K562 (cell line): ENCODE results near the gene ZFPM1. TPM values are rescaled to one million over a fixed set of nuclear protein-coding genes. Genes with fewer than 3 reads are reported as not detected.

Source experiments
- BRF2 ChIP-seq: IDR thresholded peaks from 3 replicates; pipeline ENCODE4 v1.6.1; 2011; ENCODE audit warnings: borderline replicate concordance, mild to moderate bottlenecking; ENCODE audit not compliant: insufficient read length, insufficient read depth
- CREM ChIP-seq: IDR thresholded peaks from 2 replicates; pipeline ENCODE4 v1.6.1; 2014; ENCODE audit warnings: antibody characterized with exemption, low read depth
- GABPB1 ChIP-seq: sonication (generic); formaldehyde crosslinking; IDR thresholded peaks from 2 replicates; pipeline ENCODE4 v1.8.0; 2022; ENCODE audit warnings: mild to moderate bottlenecking, missing genetic modification reagents
- HDGF ChIP-seq: fragments of 450-650 bp; IDR thresholded peaks from 2 replicates; pipeline ENCODE4 v1.6.1; 2016
- HMBOX1 ChIP-seq: sonication (generic); IDR thresholded peaks from 2 replicates; pipeline ENCODE4 v1.6.1; 2016
- MAFG ChIP-seq: fragments of 450-650 bp; conservative IDR thresholded peaks from 2 replicates; pipeline ENCODE4 v1.6.1; 2016; ENCODE audit warnings: missing genetic modification characterization, missing compliant biosample characterization
- NELFE ChIP-seq: IDR thresholded peaks from 2 replicates; pipeline ENCODE4 v1.6.1; 2011; ENCODE audit warnings: mild to moderate bottlenecking; ENCODE audit not compliant: insufficient read depth, insufficient read length
- PCBP1 ChIP-seq: fragments of 200-400 bp; formaldehyde crosslinking; IDR thresholded peaks from 2 replicates; pipeline ENCODE4 v1.6.1; 2018; ENCODE audit warnings: mild to moderate bottlenecking, low read depth, low read length; ENCODE audit not compliant: poor library complexity, severe bottlenecking
- POLR2A ChIP-seq: fragments of 450-650 bp; conservative IDR thresholded peaks from 2 replicates; pipeline ENCODE4 v1.6.1; 2016
- POLR2AphosphoS5 ChIP-seq: IDR thresholded peaks from 2 replicates; pipeline ENCODE4 v1.6.1; 2011; ENCODE audit warnings: mild to moderate bottlenecking, low read depth, low read length, moderate library complexity; ENCODE audit not compliant: control insufficient read depth, insufficient read depth
- SAFB ChIP-seq: fragments of 200-400 bp; formaldehyde crosslinking; IDR thresholded peaks from 2 replicates; pipeline ENCODE4 v1.6.1; 2017; ENCODE audit warnings: low read depth, low read length, borderline replicate concordance
- SOX6 ChIP-seq: fragments of 450-650 bp; IDR thresholded peaks from 2 replicates; pipeline ENCODE4 v1.6.1; 2014; ENCODE audit warnings: mild to moderate bottlenecking
- TBL1XR1 ChIP-seq, 2 experiments: IDR thresholded peaks; 2 replicates each; pipeline ENCODE4 v1.6.1; 2012; ENCODE audit warnings: improper control_type of control experiment in 2 of 2, low read length in 2 of 2, mild to moderate bottlenecking in 1 of 2
- TEAD4 ChIP-seq, 2 experiments: sonication (generic) in 1 of 2; formaldehyde crosslinking in 1 of 2; IDR thresholded peaks; 2 replicates each; pipeline versions ENCODE4 v1.6.1 to v1.8.0; 2012 to 2022; ENCODE audit warnings: borderline replicate concordance in 1 of 2, inconsistent platforms in 1 of 2, low read length in 1 of 2, mild to moderate bottlenecking in 1 of 2, missing genetic modification reagents in 1 of 2
- ZFP30 ChIP-seq: fragments of 250-450 bp; sonication (Bioruptor Pico); IDR thresholded peaks from 2 replicates; pipeline ENCODE4 v1.8.0; 2022; ENCODE audit warnings: moderate library complexity, mild to moderate bottlenecking, inconsistent platforms, borderline replicate concordance
- ZNF184 ChIP-seq: sonication (generic); formaldehyde crosslinking; IDR thresholded peaks from 2 replicates; pipeline ENCODE4 v1.5.0; 2020; ENCODE audit warnings: missing genetic modification reagents
- ZNF408 ChIP-seq: fragments of 250-450 bp; sonication (Bioruptor Pico); IDR thresholded peaks from 2 replicates; pipeline ENCODE4 v1.4.0; 2020; ENCODE audit warnings: low read depth, mild to moderate bottlenecking, moderate library complexity
- ZNF668 ChIP-seq: fragments of 250-450 bp; sonication (Bioruptor Pico); IDR thresholded peaks from 2 replicates; pipeline ENCODE4 v1.8.0; 2022; ENCODE audit warnings: mild to moderate bottlenecking, inconsistent platforms
- polyA plus RNA-seq, 8 experiments: library from polyadenylated mRNA; depleted of rRNA in 4 of 8; stranded (reverse) in 5 of 8; unstranded in 3 of 8; fragments of >200 nt; fragmentation: Nextera tagmentation in 2 of 8; fragmentation: Illumina TruSeq in 1 of 8; extraction: Ambion mirVana in 2 of 8; extraction: Trizol in 1 of 8; gene quantifications; 2 replicates each; pipeline versions ENCODE4 v1.2.1 to v1.2.3, GENCODE V29; 2011 to 2014; ENCODE audit warnings: inconsistent platforms in 1 of 8, missing spikeins in 1 of 8
- total RNA-seq, 7 experiments: library from RNA; depleted of rRNA in 6 of 7; stranded (reverse); fragments of >200 nt in 6 of 7; fragmentation: Illumina TruSeq in 2 of 7; extraction: Trizol in 2 of 7; gene quantifications; 2 replicates each; pipeline versions ENCODE4 v1.2.1 to v1.2.3, GENCODE V29; 2011 to 2021; ENCODE audit warnings: low replicate concordance in 1 of 7
- TF ChIP-seq, protein P1 (sequence below): fragments of 450-650 bp; formaldehyde crosslinking; IDR thresholded peaks from 2 replicates; pipeline ENCODE4 v1.4.0; 2022; ENCODE audit warnings: missing genetic modification characterization
- TF ChIP-seq, protein P2 (sequence below), 3 experiments: fragments of 200-800 bp in 1 of 3; sonication (Bioruptor generic) in 1 of 3; sonication (generic) in 1 of 3; formaldehyde crosslinking in 1 of 3; IDR thresholded peaks; 2 replicates each; pipeline versions ENCODE4 v1.6.1 to v1.8.0; 2016 to 2022; ENCODE audit warnings: mild to moderate bottlenecking in 2 of 3, missing compliant biosample characterization in 2 of 3, missing genetic modification characterization in 2 of 3, missing genetic modification reagents in 1 of 3

The ZFPM1 gene
- total and polyA plus RNA-seq, 9 of the 15 experiments (the other 6 are each of a cell fraction or from before 2014, with no cell fraction given), result 0.03 to 35.9 (median 1.4) TPM

GRCh38 chr16:88497561-88498462, 44.7 kb downstream of the ZFPM1 start (continued):
- TF ChIP-seq, protein P1, sequence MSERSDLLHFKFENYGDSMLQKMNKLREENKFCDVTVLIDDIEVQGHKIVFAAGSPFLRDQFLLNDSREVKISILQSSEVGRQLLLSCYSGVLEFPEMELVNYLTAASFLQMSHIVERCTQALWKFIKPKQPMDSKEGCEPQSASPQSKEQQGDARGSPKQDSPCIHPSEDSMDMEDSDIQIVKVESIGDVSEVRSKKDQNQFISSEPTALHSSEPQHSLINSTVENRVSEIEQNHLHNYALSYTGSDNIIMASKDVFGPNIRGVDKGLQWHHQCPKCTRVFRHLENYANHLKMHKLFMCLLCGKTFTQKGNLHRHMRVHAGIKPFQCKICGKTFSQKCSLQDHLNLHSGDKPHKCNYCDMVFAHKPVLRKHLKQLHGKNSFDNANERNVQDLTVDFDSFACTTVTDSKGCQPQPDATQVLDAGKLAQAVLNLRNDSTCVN, result no peak
- peak; percentile 94 for TF ChIP-seq SOX6
- TF ChIP-seq HDGF, result no peak
- no peak for TF ChIP-seq ZNF408
- TF ChIP-seq, protein P2, sequence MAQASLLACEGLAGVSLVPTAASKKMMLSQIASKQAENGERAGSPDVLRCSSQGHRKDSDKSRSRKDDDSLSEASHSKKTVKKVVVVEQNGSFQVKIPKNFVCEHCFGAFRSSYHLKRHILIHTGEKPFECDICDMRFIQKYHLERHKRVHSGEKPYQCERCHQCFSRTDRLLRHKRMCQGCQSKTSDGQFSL (CRISPR knock-in tag; IDR thresholded peaks at IDR 0.05), result peak; percentile 83
- TF ChIP-seq, protein P2 (tag; IDR thresholded peaks at IDR 0.05), result peak in 1 of 2 experiments; percentile 72; a peak in 2 of 4 replicates
- TF ChIP-seq POLR2AphosphoS5, result 0 out of 2 replicates have a peak, but pooled peaks have one; percentile 80
- no peak for TF ChIP-seq BRF2
- TF ChIP-seq TBL1XR1 (IDR thresholded peaks at IDR 0.05; ENCODE audit: low read length in 2 of 2), result peak in 1 of 2 experiments; percentile 98; a peak in 2 of 4 replicates
- peak; percentile 74 for TF ChIP-seq GABPB1 (CRISPR knock-in tag)
- TF ChIP-seq SAFB, result peak; percentile 56; the same call in 1 of the 2 replicates
- TF ChIP-seq HMBOX1, result peak; percentile 93
- TF ChIP-seq ZNF668 (CRISPR knock-in tag), result no peak
- TF ChIP-seq ZFP30, result no peak
- TF ChIP-seq POLR2A, result no peak; the same call in 1 of the 2 replicates
- no peak for TF ChIP-seq MAFG (tag)
- TF ChIP-seq CREM, result peak; percentile 86
- no peak for TF ChIP-seq PCBP1
- TF ChIP-seq ZNF184 (CRISPR knock-in tag), result no peak
- TF ChIP-seq TEAD4 (IDR thresholded peaks at IDR 0.05; ENCODE audit: low read length), result peak; percentile 94
- TF ChIP-seq TEAD4 (CRISPR knock-in tag; IDR thresholded peaks at IDR 0.05; ENCODE audit: borderline replicate concordance), result no peak
- no peak for TF ChIP-seq NELFE
